ENCODE measurements around the gene CTNNA3.

Gene CTNNA3

GRCh38 chr10:67115972-67116371 lies 580.0 kb downstream of the CTNNA3 start:
- DNase-seq (ENCODE audit: low read depth), result no peak
- no peak overlapping the region for H3K4me3 ChIP-seq (ENCODE audit: control insufficient read depth, low read depth, low read length)
- TF ChIP-seq CTCF (IDR thresholded peaks at IDR 0.05; ENCODE audit: control insufficient read depth, insufficient read depth, low read depth, low read length, missing control alignments), result no peak

- H3K4me3 ChIP-seq (ENCODE audit: control insufficient read depth, low read depth, low read length), result no peak overlapping the region
- TF ChIP-seq CTCF (IDR thresholded peaks at IDR 0.05; ENCODE audit: control insufficient read depth, insufficient read depth, low read depth, low read length, missing control alignments), result no peak
- DNase-seq (ENCODE audit: low read depth), result no peak
Observed at GRCh38 chr10:67114945-67115344, 581.0 kb downstream of the CTNNA3 start.

DNA sequence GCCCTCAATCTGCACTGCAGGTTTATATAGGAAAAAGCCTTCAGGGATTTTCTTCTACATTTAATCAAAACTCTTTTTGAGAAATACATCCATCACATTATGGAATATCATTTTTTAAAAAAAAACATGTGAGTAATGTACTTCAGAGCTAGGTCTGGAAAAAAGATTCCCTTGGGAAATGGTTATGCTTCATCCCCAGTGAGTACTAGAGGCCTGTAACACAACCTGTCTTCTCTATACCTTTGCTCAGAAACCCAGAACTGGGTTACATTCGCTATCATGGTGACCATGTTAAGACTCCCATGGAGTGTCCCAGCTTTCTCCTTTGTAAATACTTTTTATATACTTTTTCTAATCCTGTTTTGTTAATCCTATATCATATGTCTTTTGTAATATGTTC lies 583.2 kb downstream of the CTNNA3 start:
- no peak for DNase-seq (ENCODE audit: low read depth)

GRCh38 chr10:67110286-67110685 lies 585.7 kb downstream of the CTNNA3 start:
- no peak overlapping the region for H3K4me3 ChIP-seq (ENCODE audit: control insufficient read depth, low read depth, low read length)
- no peak for DNase-seq (ENCODE audit: low read depth)
- TF ChIP-seq CTCF (IDR thresholded peaks at IDR 0.05; ENCODE audit: control insufficient read depth, insufficient read depth, low read depth, low read length, missing control alignments), result no peak

More for the DNA sequence above, 583.2 kb downstream of the CTNNA3 start:
- no peak overlapping the region for H3K4me3 ChIP-seq (ENCODE audit: control insufficient read depth, low read depth, low read length)
- TF ChIP-seq CTCF (IDR thresholded peaks at IDR 0.05; ENCODE audit: control insufficient read depth, insufficient read depth, low read depth, low read length, missing control alignments), result no peak

GRCh38 chr10:67107670-67108069 lies 588.3 kb downstream of the CTNNA3 start:
- no peak overlapping the region for H3K4me3 ChIP-seq (ENCODE audit: control insufficient read depth, low read depth, low read length)
- DNase-seq (ENCODE audit: low read depth), result no peak
- TF ChIP-seq CTCF (IDR thresholded peaks at IDR 0.05; ENCODE audit: control insufficient read depth, insufficient read depth, low read depth, low read length, missing control alignments), result no peak

DNA sequence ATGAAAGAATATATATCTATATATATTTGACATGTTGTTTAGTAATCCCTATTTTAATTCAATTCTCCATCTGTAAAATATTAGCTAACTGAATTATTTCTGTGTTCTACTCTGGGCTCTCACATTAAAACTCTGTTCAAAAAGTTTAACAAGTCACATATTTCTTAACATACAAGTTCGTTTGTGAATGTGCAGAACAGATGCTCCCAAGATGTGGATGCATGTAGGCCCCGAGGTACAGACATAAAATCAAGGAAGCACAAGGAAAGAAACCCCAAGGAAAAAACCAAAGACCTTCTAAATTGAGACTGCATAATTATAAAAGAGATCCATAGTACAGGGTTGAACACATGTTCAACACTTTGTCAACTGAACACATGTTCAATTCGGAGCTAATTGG lies 595.0 kb downstream of the CTNNA3 start:
- no peak for TF ChIP-seq CTCF (IDR thresholded peaks at IDR 0.05; ENCODE audit: control insufficient read depth, insufficient read depth, low read depth, low read length, missing control alignments)

DNA sequence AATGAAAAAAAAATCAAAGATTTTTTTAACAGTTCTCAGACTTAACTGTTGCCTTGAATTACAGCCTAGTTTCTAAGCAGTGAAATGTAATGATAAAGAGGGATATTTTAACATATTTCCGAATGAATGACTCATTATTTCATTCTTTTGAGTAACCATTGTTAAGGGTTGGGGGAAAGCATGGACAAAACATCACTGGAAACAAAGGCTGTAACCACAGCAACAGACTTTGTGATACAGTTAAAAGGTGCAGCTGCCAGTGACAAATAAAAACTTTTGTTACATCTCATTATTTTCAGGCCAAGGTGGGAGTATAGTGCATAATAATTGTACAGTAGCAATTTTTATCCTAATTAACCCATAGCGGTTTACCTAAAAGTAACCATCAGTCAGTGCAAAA lies 597.5 kb downstream of the CTNNA3 start:
- H3K4me3 ChIP-seq (ENCODE audit: control insufficient read depth, low read depth, low read length), result no peak overlapping the region
- DNase-seq (ENCODE audit: low read depth), result no peak
- TF ChIP-seq CTCF (IDR thresholded peaks at IDR 0.05; ENCODE audit: control insufficient read depth, insufficient read depth, low read depth, low read length, missing control alignments), result no peak

More for the DNA sequence above, 595.0 kb downstream of the CTNNA3 start:
- no peak for DNase-seq (ENCODE audit: low read depth)
- no peak overlapping the region for H3K4me3 ChIP-seq (ENCODE audit: control insufficient read depth, low read depth, low read length)
